HG03469 (cell line): ENCODE results near the gene LMX1B.
"Not testable (repeated sequence)": the region's sequence is repeated elsewhere in the genome, so short reads cannot be mapped to it uniquely, and the experiment has no call there.

Source experiments
- ATAC-seq: cut with Tn5 transposase; IDR thresholded peaks from one replicate; pipeline ENCODE4 v1.9.1; 2021; ENCODE audit warnings: mild to moderate bottlenecking, moderate library complexity, moderate number of reproducible peaks; ENCODE audit not compliant: unreplicated experiment

The LMX1B gene

GRCh38 chr9:126613651-126614050, at the start of gene LMX1B:
Gene LMX1B, plus strand, starts transcription at chr9:126613928. Its CDS starts 522 bp downstream, at chr9:126614450.
- ATAC-seq = no peak

GRCh38 chr9:126564128-126564527, 49.6 kb upstream of the LMX1B start:
- ATAC-seq = no peak

DNA sequence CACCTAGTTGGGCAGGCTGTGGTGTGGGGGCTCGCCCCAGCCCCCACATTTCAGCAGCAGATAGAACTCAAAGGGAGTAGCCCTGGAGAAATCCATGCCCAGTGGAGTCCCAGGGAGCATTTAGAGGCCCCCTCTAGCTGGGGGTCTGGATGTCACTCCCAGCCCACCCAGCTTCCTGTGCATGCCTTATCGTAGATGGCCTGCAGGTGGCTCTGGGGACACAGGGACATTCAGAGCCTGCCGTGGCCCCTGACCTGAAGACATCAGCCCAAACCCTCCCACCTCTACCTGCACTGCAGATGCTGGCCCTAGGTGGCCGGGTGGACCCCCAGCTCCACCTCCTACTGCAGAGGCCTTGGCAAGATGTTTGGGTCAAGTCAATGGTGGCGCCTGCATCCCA, 49.0 kb upstream of the LMX1B start:
- ATAC-seq = no peak

GRCh38 chr9:126565336-126566128, 48.2 kb upstream of the LMX1B start:
- no peak for ATAC-seq

DNA sequence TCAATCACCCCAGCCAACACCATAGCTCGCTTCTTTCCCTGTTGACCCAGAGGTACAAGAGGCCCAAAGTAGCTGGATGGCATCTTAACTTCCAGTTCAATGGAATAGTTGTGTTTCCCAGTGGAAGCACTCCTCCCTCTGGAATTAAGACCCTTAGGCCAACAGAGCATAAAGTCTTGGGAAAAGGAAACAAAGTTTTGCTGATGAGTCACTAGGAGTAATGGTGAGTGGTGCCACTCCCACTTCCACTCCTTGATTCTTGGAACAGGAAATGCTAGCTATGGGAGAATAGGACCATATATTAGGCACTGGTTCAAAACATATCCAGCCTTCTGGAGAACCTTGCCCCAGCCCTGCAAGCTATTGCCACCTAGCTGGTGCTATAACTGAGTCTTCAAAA, 44.7 kb upstream of the LMX1B start:
- ATAC-seq = no peak

GRCh38 chr9:126578029-126578428, 35.7 kb upstream of the LMX1B start:
- no peak for ATAC-seq

DNA sequence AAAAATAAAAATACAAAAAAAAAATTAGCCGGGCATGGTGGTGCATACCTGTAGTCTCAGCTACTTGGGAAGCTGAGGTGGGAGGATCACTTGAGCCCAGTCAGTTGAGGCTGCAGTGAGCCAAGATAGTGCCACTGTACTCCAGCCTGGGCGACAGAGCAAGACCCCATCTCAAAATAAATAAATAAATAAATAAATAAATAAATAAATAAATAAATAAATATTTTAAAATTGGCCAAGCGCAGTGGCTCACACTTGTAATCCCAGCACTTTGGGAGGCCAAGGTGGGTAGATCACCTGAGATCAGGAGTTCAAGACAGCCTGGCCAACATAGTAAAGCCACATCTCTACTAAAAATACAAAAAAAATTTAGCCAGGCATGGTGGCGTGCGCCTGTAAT, 33.4 kb upstream of the LMX1B start:
- ATAC-seq = not testable (repeated sequence)

DNA sequence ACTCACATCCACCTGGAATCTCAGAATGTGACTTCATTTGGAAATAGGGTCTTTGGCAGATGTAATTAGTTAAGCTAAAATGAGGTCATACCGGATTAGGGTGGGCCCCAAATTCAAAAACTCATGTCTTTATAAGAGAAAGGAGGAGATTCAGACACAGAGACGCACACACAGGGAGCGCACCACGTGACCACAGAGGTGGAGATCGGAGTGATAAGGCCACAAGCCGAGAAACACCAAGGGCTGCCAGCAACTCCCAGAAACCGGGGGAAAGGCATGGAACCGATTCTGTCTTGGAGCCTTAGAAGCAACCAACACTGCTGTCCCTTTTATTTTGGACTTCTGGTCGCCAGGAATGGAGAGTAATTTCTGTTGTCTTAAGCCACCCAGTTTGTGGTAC, 31.8 kb upstream of the LMX1B start:
- no peak for ATAC-seq

- ATAC-seq = no peak
Observed at GRCh38 chr9:126582427-126582826, 31.3 kb upstream of the LMX1B start.

DNA sequence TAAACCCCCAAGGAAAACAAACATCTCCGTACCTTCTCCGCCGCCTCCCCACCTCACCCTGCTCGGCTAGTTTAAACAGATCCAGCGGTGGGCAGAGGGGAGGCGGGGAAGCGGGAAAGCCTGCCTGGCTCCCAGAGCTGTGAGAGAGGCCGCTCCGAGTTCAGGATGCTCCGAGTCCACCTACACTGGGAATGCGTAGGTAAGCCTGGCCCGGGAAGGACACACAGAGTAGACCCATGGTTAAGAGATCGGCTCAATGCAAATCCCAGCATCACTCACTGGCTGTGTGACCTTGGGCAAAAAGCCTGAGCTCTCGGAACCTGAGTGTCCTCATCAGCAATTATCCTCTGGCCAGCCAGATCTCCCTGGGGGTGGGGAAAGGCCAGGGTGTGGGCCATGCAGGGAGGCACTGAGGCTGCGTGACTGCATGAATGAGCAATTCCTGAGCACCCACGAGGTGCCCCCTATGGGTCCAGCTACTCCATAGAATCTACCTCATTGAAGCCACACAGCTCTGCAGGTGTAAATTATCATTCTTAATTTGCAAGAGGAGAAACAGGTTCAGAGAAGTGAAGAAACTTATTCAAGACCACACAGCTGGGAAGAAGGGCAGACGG, 30.5 kb upstream of the LMX1B start:
- no peak for ATAC-seq

GRCh38 chr9:126584611-126585010, 29.1 kb upstream of the LMX1B start:
- ATAC-seq = no peak

- ATAC-seq = no peak
Observed at GRCh38 chr9:126586236-126586635, 27.5 kb upstream of the LMX1B start.

- no peak for ATAC-seq
Observed at GRCh38 chr9:126587187-126588185, 26.2 kb upstream of the LMX1B start.

- no peak for ATAC-seq
Observed at GRCh38 chr9:126588491-126589168, 25.1 kb upstream of the LMX1B start.

- no peak for ATAC-seq
Observed at GRCh38 chr9:126589349-126589748, 24.4 kb upstream of the LMX1B start.

- no peak for ATAC-seq
Observed at GRCh38 chr9:126591083-126591482, 22.6 kb upstream of the LMX1B start.

- no peak for ATAC-seq
Observed at GRCh38 chr9:126591922-126592321, 21.8 kb upstream of the LMX1B start.

DNA sequence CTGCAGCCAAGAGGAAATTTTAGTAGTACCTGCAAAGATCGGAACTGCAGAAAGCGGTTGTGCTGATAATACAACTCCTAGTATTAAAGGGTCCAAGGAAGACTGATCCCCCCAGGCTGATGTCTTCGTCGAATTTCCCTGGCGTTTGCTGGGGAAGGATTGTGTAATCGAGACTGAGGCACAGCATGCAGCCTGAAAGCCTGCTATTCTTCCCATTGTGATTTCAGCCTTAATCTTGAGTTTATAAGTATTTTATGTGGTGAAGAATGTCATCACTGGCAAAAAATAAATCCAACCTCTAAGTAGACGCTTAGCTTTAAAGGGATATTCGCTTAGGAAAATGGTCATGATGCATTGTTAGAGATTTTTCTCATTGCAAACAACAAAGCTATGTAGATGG, 21.3 kb upstream of the LMX1B start:
- no peak for ATAC-seq

DNA sequence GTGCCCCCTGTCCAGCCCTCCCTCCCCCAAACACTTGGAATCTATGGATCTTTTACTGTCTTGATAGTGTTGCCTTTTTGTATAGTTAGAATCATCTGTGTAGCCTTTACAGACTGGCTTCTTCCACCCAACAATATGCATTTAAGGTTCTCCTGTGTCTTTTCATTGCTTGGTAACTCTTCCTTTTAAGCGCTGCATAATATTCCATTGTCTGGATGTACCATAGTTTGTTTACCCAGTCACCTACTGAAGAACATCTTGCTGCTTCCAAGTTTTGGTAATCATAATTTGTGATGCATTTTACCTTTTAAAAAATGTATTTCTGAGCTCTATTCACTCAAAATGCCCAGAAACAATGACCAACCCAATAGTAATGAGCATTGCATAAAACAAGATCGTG, 17.7 kb upstream of the LMX1B start:
- ATAC-seq = no peak

GRCh38 chr9:126599047-126599650, 14.6 kb upstream of the LMX1B start:
- no peak for ATAC-seq
